Left forelimb (tissue), 1 donor: Measurements from ENCODE around the gene ZHX3.
"Not testable (repeated sequence)": the region's sequence is repeated elsewhere in the genome, so short reads cannot be mapped to it uniquely, and the experiment has no call there.

Source experiments
- DNase-seq: peaks from one replicate; pipeline ENCODE4 v3.0.0-alpha.2; 2018; ENCODE audit warnings: low spot score

ZHX3 gene

GRCh38 chr20:41330941-41331340 lies 13.4 kb upstream of the ZHX3 start:
- no peak for DNase-seq

GRCh38 chr20:41330343-41330720 lies 12.8 kb upstream of the ZHX3 start:
- no peak for DNase-seq

- DNase-seq = no peak
These were observed 12.2 kb upstream of the ZHX3 start for GRCh38 chr20:41329435-41330342.

GRCh38 chr20:41327178-41327577 lies 9.6 kb upstream of the ZHX3 start:
- no peak for DNase-seq

- DNase-seq = no peak
These were observed 3.4 kb upstream of the ZHX3 start for GRCh38 chr20:41320976-41321375.

GRCh38 chr20:41320441-41320840 lies 2.9 kb upstream of the ZHX3 start:
- no peak for DNase-seq

GRCh38 chr20:41318271-41318649 lies 729 bp upstream of the ZHX3 start:
- no peak for DNase-seq

- peak; percentile 89 for DNase-seq
These were observed 657 bp downstream of the ZHX3 start for GRCh38 chr20:41316602-41317545.

GRCh38 chr20:41316051-41316450 lies 1.5 kb downstream of the ZHX3 start:
- DNase-seq = no peak

- DNase-seq = no peak
These were observed 3.1 kb downstream of the ZHX3 start for GRCh38 chr20:41314386-41314785.

- not testable (repeated sequence) for DNase-seq
These were observed 5.5 kb downstream of the ZHX3 start for GRCh38 chr20:41312009-41312408.

- DNase-seq = no peak
These were observed 7.7 kb downstream of the ZHX3 start for GRCh38 chr20:41309817-41310216.

- DNase-seq = no peak
These were observed 8.7 kb downstream of the ZHX3 start for GRCh38 chr20:41308726-41309413.

GRCh38 chr20:41308290-41308711 lies 9.2 kb downstream of the ZHX3 start:
- DNase-seq = no peak

GRCh38 chr20:41307021-41307420 lies 10.5 kb downstream of the ZHX3 start:
- no peak for DNase-seq

GRCh38 chr20:41306061-41306727 lies 11.3 kb downstream of the ZHX3 start:
- no peak for DNase-seq

- DNase-seq = no peak
These were observed 13.0 kb downstream of the ZHX3 start for GRCh38 chr20:41304424-41305079.

- DNase-seq = no peak
These were observed 13.5 kb downstream of the ZHX3 start for GRCh38 chr20:41304002-41304401.

GRCh38 chr20:41300886-41301285 lies 16.6 kb downstream of the ZHX3 start:
- no peak for DNase-seq

- no peak for DNase-seq
These were observed 17.1 kb downstream of the ZHX3 start for GRCh38 chr20:41300383-41300782.

- DNase-seq = no peak
These were observed 17.6 kb downstream of the ZHX3 start for GRCh38 chr20:41299899-41300298.
